Mesenteric fat pad (tissue), 1 donor: ENCODE results near the gene FBN2. TPM values are rescaled to one million over a fixed set of nuclear protein-coding genes. Genes with fewer than 3 reads are reported as not detected.

Experiments used
- DNase-seq: peaks from one replicate; pipeline ENCODE4 v3.0.0-alpha.2; 2020; ENCODE audit warnings: low spot score
- total RNA-seq: library from RNA; stranded (reverse); fragmentation: NEBNext Ultra II Directional; extraction: Animal tissue kit (Norgen Biotek cat#: 25700); gene quantifications from one replicate; pipeline ENCODE4 v1.2.1, GENCODE V29; 2021
- donor health status: DM: yes; HTN: yes; CAD: no.

Gene FBN2
- total RNA-seq, 1 donor from 2014 or later, result 1.4 TPM

GRCh38 chr5:128257076-128257475 lies 281.0 kb downstream of the FBN2 start:
- DNase-seq, result no peak

DNA sequence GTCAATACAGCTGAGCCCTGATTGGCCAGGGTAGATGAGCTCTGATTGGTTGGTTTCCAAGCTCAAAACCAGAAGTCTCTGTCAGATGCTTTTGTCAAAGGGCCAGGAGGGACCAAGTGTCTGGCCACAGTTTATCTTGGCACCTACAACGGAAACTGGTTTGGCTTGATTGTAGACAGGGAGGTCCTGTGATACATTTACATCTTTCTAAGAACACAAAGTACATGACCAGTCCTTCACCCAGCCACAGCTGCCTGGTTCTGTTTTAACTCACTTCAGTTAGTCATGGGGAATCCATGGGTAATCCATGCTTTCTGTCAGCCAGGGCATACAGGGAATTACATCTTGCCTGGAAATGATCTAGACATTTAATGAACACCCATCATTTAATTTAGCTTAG lies 283.3 kb downstream of the FBN2 start:
- no peak for DNase-seq

DNA sequence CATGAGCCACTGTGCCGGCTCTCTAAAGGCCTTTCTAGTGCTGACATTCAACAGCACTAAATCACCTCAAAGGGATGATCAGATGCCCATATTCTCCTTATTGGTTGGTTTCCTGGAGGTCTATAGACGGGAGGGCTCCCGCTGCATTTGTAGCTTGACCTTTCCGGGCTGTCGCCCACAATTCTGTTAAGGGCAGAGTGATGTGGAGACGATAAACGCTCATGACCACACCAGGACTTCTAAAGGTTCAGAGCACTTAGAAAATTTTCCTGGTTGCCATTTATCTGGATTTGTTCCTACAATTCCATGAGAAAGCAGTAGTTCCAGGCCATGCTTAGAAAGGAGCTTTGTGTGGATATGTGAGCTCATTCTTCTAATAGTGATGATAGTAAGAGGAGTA lies 284.2 kb downstream of the FBN2 start:
- DNase-seq, result no peak

DNA sequence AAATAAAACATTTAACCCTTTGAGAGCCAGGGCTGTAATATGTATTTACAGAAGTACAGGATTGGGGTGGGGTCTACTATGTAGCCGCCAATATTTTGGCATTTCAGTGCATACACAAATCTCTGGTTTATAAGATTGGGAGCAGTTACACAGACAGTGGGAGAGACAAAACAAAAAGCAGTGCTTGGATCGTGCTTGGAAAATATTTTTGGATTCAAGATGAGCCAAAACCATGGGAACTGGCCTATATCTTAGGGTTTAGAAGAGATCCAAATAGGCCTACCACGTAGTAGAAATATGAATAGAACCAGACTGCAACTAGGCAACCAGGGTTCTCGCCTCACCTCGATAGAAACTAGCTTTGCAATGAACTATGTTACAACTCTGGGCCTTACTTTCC lies 284.9 kb downstream of the FBN2 start:
- DNase-seq, result no peak

GRCh38 chr5:128252756-128253155 lies 285.3 kb downstream of the FBN2 start:
- DNase-seq, result no peak

DNA sequence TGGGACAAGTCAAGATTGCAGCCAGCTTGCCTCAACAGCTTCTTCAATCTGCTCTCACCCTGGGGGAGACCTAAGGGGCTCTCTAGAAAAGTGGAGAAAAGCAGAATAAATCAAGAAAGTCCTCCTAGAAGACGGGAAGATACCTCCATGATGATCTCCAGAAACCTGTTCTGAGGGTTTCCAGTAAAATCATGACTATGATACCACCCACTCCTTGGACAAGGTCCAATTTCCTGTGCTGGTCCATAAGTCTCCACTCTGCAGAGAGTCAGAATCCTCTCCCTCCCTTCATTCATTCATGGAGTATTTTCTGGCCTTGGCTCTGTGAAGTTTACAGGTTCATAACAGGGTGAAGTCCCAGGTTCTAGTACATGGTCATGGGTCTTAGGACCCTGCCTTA lies 285.8 kb downstream of the FBN2 start:
- DNase-seq, result no peak

DNA sequence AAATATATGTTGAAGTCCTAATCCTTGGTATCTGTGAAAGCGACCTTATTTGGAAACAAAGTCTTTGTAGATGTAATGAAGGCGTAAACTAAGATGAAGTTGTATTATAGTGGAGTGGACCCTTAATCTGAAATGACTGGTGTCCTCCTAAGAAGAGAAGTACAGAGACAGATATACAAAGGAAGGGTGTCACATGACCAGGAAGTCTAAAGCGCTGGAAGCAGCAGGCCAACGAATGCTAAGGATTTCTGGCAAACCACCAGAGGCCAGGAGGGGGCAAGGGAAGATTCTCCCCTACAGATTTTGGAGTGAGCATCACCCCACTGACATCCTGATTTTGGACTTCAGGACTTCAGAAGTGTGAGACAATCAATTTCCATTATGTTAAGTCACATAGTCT lies 292.1 kb downstream of the FBN2 start:
- no peak for DNase-seq

- DNase-seq, result no peak
These were observed 294.0 kb downstream of the FBN2 start for GRCh38 chr5:128243958-128244582.

GRCh38 chr5:128241051-128241695 lies 296.9 kb downstream of the FBN2 start:
- no peak for DNase-seq

GRCh38 chr5:128237546-128237945 lies 300.5 kb downstream of the FBN2 start:
- no peak for DNase-seq

GRCh38 chr5:128237000-128237399 lies 301.0 kb downstream of the FBN2 start:
- no peak for DNase-seq

GRCh38 chr5:128236334-128236733 lies 301.7 kb downstream of the FBN2 start:
- no peak for DNase-seq

DNA sequence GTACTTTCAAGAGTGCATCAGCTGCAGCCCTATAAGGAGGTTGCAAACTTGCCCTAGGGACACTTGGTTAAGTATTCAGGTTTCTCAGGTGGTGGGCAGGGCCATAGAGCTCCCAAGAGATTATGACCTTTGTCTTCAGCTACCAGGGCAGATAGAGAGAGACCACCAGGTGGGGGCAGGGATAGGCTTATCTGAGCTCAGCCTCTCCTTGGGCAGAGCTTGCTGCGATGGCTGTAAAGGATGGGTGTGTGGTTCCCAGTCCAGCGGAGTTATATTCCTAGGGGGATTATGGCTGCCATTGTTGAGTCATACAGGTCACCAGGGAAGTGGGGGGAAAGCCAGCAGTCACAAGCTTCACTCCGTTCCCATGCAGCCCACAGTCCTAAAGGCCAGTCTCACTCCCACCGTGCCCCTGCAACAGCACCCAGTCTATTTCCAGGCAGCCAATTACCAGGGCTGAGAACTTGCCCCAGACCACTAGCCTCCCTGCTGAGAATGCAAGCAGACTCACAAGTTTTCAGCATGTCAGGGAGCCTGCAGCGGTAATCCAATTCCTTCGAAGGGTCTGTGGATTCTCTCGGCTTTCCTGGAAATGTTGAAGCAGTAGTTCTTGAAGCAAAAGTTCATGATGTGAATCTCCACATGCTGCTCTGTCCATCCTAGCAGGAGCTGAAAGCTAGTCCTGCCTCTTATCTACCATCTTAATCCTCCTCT lies 303.0 kb downstream of the FBN2 start:
- DNase-seq, result no peak

GRCh38 chr5:128228521-128228920 lies 309.5 kb downstream of the FBN2 start:
- no peak for DNase-seq

DNA sequence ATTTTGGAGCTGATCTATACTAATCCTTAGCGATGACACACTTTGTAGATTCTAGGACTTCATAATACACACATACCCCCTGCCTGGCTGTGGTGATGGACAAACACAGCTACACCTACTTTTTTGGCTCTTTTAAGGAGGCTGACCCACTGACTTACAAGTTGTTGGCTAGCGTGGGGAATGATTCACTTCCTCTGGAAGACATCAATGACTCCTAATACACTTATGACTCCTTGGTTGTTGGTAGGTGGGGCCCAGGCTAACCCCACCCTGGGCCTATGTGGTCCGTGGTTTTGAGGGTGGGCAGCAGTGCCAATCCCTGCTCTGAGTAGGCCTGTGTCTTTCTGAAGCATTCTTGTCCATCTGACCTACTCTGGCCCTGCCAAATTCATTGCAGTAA lies 310.0 kb downstream of the FBN2 start:
- no peak for DNase-seq

DNA sequence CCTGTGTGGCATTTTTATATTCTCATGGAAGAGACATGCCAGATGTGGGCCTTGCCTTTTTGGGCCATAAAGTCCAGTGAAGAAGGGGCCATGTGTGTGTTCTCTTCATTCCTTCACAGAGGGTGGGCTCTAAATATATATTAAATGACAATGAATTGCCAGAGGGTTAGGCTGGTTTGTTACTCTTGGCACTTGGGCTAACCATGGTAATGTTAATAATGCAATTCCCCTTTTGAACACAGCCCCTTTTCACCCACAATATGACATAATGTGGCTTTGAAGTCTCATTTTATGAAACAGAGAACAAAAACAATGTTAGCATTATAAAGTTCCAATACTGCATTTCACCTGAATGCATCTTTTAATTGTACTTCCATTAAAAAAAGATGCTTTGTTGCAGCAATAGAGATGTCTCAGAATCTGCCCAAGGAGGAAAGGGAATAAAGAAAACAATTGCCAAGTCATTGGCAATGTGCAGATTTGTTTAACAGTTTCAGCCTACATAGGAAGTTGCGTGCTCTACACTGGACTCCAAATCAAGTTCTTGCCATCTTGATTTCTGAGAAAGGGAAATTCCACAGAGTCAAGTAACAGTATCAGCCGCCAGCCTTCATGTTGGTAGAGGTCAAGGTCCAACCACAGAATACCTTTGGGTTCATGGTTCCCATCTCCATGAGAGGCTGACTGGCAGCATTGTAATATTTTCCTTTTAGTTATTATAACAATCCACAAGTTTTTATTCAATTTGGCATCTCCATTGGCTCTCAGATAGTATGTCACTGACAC lies 312.6 kb downstream of the FBN2 start:
- DNase-seq, result no peak

DNA sequence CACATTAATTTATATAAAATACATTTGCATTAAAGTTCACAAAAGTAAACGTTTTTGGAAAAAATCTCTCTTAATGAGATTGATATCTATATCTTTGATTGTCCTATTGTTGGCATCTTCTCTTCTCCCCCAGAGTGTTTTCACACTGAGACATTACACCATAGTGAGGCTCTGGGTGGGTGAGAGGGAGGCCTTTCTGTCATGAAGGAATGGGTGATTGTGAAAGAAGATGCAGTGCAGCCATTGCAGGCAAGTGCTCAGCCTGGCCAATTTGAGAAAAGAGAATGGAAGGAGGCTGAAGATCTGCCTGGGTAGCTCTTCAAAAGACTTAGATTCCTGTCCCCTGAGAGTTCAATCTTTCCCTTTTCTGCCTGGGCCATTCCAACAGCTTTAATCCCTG lies 313.7 kb downstream of the FBN2 start:
- DNase-seq, result no peak

GRCh38 chr5:128220841-128221240 lies 317.2 kb downstream of the FBN2 start:
- DNase-seq, result no peak

DNA sequence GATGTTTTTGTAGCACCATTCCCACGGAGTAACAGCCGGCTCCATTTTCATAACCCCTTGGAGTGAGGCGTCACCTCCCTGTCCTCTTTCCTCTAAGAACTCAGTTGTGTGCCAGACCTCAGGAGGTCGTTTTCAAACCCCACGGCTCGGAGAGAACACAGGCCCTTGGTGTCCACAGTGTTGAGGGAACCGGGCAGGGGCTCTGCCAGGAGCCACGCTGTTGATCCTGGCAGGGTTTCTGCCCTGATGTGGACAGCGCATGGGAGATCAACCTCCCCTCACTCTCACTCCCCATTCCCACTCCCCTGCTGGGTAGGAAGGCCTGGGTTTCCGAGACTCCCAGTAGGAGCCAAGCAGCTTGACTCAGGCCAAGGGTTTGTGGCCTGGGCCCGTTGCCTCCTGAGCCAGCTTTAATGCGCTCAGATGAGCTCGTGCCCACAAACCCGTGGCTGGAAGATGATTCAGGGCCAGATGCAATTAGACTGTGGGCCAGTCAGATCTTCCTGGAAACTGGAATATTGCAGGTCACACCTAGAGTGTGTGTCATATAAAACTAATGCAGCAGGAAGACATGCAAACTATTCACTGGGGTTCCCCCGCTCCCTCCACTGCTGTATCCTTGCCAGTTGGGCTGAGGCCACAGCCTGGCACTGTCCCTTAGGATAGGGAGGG lies 321.0 kb downstream of the FBN2 start:
- DNase-seq, result no peak

GRCh38 chr5:128216285-128216684 lies 321.8 kb downstream of the FBN2 start:
- DNase-seq, result no peak

DNA sequence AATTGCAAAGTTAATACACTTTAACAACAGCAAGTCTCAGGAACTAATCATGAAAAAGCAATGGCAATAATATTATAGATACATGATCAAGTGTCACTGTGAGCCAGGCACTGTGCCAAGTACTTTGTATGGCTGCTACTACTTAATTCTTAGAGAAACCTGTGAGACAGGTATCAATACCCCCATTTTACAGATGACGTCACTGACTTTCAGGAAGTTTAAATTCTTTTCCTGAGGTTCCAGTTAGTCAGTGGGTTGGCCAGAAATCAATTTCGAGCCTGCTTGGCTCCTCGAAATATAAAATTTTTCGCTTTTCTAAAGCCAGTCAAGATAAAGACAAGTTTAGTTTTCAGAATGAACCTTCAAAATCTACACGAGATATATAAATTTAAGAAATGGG lies 324.2 kb downstream of the FBN2 start:
- DNase-seq, result no peak
